GM18505 (cell line): ENCODE data around the gene IMMP2L.

Experiments used
- ATAC-seq: cut with Tn5 transposase; IDR thresholded peaks from one replicate; pipeline ENCODE4 v1.9.1; 2021; ENCODE audit not compliant: unreplicated experiment
- POLR2A ChIP-seq: IDR thresholded peaks from 4 replicates; pipeline ENCODE4 v1.6.1; 2011; ENCODE audit warnings: borderline replicate concordance; ENCODE audit not compliant: insufficient read depth, insufficient read length; ENCODE audit errors: extremely low read depth

Gene IMMP2L

DNA sequence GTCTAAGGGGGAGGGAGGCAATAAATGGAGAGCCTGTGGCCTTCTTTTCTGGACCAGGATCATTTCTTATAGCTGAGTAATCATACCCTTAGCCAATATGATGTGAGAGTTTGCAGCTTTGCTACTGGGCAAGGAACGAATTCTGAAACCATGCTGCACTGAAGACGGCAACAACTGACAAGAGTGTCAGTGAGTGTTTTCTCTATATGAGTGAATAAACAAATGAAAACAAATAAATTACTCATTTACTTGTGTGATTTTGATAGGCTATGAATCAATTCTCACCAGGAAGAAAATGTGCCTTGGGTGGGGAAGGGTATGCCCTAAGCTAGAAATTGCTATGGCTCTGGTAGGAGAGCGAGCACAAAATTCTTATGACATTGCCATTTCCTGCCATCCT is 550.8 kb downstream of the IMMP2L start:
- no peak for ATAC-seq
- TF ChIP-seq POLR2A = no peak

DNA sequence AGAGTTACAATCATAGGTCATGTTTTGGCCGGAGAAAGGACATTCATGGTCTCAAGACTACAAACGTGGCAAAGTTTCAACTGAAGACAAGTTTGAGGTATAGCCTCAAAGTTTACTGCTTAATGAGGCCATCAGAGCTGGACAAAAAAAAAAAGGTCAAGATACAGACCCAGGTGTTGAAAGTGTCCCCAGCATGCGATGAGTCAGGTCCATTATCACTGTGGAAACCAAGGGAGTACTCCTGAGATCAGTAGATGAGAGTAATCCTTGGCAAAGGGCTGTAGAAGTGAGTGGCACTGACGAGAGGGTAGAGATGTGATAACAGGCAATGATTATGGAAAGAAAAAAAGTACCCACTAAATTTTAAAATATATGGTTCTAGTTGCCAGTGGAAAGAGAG is 551.5 kb downstream of the IMMP2L start:
- no peak for ATAC-seq
- TF ChIP-seq POLR2A = no peak

DNA sequence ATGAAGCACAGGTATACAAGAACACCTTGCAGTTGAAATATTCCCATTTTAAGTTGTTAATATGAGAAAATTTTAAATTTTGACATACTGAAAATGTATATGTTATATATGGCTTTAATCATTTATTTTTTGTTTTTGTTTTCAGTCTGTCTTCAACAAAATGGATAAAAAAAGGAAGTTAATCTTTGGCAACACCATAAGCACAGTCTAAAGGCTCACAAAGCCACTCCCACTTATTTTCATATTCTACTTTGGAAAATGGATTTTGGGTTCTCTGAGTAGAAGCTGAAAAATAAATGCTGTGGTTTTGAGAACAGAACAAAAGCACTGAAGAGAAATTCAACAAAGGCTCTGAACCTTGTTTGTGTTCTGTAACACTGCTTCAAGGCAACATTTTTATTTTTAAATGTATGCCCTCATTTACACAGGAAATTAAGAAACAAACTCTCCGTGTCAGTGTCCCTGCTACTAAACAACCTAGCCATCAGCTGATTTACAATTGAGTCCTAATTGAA is 552.7 kb downstream of the IMMP2L start:
- TF ChIP-seq POLR2A = no peak
- ATAC-seq = no peak

DNA sequence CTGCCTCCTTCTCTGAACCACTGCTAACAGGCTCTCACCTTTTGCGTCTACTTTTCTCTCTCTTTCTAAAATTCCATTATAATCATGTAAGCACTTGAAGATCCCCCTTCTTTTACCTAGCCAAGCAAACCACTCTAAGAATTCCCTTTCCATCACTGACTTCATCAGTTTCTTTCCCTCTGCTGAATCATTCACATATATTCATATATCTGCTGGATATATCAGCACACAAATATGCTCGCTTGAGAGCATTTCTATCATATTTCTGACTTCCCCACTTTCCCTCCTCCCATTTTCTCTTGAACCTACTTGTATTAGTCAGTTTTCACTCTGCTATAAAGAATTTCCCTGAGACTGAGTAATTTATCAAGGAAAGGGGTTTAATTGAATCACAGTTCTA is 555.6 kb downstream of the IMMP2L start:
- ATAC-seq = no peak

DNA sequence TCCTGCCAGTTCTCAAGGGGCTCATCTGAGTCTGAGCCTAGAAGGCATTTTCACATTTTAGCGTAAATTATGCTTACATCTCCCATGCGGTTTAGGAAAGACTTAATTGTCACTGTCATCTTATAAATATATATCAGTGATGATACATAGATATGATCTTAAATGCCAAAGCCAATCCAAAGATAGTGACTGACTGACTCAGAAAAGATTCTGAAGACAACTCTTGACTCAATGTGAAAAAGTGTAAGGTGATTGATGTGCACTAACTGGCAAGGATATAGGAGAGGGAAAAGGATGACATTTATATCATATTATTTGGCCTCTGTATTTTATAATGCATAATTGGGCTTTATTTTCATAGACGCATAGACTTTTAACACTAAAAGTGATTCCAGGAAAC is 556.3 kb downstream of the IMMP2L start:
- no peak for TF ChIP-seq POLR2A
- ATAC-seq = no peak

More for the DNA sequence above, 555.6 kb downstream of the IMMP2L start:
- no peak for TF ChIP-seq POLR2A

DNA sequence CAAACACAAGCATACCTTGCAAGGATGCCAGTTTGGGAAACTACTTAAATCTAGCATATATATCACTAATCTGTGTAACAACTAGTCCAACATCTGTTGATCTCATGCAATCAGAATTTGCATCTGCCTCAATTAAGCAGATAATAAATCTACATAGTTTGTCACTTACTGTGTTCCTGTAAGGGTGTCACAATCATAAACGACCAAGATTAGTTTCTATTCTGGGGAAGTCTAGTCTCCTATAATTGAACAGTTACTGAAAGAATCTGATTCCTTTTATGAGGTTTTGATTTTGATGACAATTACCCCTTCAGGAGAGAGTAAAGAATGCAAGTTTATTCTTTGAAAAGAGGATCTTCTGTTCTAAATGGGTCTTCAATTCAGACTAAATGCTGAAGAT is 556.8 kb downstream of the IMMP2L start:
- no peak for TF ChIP-seq POLR2A

DNA sequence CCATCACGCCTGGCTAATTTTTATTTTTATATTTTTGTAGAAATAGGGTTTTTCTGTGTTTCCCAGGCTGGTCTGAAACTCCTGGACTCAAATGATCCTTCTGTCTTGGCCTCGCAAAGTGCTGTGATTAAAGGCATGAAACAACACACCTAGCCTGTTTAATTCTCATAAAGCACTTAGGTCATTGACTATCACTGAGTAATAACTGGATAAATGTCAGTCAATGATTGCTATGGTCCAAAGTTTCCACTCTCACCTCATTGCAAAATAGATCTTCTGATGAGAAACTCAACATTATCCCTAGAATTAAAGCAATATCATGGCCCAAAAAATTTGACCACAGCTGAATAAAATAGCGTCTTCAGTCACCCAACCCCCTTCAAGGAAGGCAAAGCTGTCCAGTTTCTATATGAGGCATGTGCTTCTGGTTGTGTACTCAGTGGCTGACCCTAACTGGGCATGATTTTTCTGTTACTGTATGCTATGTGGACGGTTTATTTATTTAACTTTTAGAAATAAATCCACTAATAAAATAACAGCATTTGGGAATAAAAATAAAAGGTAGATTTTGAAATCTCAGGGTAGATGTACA is 557.9 kb downstream of the IMMP2L start:
- no peak for ATAC-seq

More for the DNA sequence above, 556.8 kb downstream of the IMMP2L start:
- ATAC-seq = no peak

DNA sequence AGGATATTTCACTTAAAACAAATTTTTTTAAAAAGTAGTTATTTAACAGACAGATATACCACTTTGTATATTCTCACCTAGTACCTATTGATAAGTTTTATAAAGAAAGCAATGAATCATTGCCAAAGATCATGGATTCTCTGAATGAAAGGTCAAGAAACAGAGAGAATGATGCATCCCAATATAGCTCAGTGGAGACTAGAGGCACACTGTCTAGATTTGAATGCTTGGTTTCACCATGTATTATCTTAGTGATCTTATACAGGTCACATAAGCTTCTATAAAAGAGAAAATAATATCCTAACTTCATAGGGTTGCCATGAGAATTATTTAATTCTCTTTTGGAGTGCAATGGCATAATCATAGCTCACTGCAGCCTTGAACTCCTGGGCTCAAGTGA is 558.4 kb downstream of the IMMP2L start:
- TF ChIP-seq POLR2A = no peak
- no peak for ATAC-seq

More for the DNA sequence above, 557.9 kb downstream of the IMMP2L start:
- no peak for TF ChIP-seq POLR2A

DNA sequence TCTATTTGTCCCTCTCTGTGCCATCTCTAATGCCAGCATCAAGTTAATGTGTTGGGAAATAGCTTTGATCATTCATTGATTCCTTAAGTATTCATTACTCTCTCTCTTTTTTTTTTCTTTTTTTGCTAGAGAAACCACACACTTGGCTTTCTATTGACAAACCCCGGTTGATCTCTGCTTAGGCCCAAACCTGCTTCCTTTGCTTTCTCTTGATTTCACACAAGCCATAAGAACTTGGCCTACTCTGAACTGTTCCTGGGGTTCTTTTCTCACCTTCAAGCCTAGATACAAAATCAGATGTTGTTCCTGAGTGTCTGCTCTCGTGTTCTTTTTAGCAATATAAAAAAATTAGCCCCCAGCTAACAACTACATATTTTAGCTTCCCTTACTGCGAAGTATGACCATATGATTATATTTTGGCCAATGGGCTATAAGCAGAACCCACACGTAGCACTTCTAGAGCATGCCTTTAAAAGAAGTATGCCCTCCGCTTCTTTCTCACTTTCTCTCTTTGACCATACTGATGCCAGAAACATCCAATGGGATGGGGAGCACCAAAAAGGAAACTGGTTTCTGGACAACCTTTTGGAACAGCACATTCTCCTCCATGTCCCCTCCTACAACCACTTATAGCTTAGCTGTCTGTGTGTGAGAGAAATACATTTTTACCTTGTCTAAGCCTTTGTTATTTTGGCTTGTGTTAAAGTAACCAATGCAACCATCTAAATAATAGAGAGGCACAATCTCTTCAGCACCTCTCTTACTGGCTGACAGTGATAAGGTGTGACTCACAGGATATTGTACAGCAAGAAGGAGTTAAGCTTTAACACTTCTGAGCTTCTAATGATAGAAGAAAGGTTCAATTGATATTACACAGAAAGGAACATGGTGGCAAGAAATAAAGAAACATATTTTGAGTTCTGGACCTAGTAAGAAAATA is 568.0 kb downstream of the IMMP2L start:
- ATAC-seq = no peak
- TF ChIP-seq POLR2A = no peak

DNA sequence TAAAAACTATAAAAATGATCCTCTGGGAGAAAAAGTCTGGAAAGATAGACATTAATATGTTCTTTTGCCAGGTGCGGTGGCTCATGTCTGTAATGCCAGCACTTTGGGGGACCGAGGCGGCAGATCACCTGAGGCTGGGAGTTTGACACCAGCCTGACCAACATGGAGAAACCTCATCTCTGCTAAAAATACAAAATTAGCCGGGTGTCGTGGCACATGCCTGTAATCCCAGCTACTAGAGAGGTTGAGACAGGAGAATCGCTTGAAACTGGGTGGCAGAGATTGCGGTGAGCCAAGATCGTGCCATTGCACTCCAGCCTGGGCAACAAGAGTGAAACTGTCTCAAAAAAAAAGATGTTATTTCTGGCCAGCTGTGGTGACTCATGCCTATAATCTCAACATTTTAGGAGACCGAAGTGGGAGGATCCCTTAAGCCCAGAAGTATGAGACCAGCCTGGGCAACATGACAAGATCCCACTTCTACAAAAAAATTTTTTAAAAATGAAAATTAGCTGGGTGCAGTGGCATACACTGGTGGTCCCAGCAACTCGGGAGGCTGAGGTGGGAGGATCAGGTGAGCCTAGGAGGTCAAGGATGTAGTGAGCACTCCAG is 573.3 kb downstream of the IMMP2L start:
- TF ChIP-seq POLR2A = no peak
- no peak for ATAC-seq

DNA sequence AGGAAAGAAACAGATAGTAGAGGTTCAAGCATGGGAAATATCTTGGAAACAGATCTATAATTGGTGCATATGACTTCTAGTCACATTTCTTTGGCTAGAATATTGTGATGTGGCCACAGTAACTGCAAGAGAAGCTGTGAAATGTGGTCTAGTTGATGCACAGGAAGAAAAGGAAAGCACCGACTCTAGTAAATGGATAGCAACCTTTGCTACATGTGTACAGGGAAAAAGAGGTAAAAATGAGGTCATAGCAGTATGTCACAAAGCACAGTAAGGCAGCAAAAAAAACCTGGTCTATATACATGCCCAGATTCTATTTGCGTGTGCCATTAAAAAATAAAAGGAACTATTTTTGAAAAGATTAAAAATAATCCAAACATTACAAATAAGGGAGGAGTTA is 573.9 kb downstream of the IMMP2L start:
- no peak for TF ChIP-seq POLR2A
- ATAC-seq = no peak

DNA sequence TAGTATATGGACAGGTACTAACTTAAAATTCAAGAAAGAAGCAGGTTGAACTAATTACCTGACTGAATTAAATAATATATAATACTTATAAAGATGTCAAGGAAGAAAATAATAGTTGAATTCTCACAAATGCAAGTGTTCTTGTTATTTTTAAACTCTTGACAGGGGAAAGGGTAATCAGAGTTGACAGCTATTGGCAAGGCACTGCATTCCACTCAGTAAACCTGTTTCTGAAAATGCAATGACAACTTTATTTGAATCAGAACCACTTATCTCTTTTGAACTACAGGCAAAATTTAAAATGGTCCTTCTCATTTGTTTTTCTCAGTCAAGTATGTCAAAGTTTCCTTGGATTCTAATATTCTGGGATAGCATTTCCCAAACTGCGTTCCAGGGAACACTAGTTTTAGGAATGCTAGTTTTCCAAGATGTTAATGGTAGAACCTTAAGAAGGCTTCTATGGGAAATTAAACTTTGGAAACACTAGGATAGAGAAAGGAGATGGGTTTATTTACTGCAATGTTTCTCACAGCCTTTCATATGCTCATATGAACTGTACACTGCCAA is 575.1 kb downstream of the IMMP2L start:
- ATAC-seq = no peak
- no peak for TF ChIP-seq POLR2A

DNA sequence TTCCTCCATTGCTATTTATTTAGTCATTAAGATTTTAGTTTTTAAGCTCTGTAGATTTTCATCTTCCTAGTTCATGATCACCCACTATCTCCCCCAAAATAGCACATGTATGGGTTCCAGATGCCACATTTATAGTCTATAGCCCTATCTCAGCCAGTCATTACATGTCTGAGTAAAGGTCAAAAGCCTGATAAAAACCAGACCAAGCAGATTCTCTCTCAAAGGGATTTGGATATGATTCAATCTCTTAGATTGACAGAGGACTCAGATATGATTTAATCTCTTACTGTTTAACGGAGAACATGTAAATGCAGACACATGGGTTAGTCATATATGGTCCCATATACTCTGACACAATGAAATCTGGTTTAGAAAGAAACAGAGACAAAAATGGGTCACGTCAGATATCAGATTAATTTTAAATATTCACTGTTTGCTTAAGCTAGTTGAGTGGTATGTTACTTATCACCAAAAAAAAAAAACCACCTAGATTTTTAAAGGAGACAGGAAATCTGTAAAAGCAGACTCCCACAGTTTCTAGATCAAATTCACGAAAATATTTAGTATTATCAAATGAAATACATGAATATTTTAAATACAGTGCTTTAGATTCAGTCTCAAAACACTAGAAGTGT is 578.4 kb downstream of the IMMP2L start:
- ATAC-seq = no peak
- no peak for TF ChIP-seq POLR2A
